AG10803 (cell line): Measurements from ENCODE around the gene KTI12.

Experiments
- DNase-seq: peaks from one replicate; pipeline ENCODE4 v3.0.0; 2010; ENCODE audit warnings: low read depth
- H3K4me3 ChIP-seq: 2 replicates; pipeline ENCODE4 v1.5.1; 2011; ENCODE audit warnings: mild to moderate bottlenecking, low read length, control low read depth
- CTCF ChIP-seq: conservative IDR thresholded peaks from 2 replicates; pipeline ENCODE4 v1.5.1; 2011; ENCODE audit warnings: mild to moderate bottlenecking, low read length, control low read depth, inconsistent platforms

The KTI12 gene

GRCh38 chr1:52059888-52060287 is 26.3 kb upstream of the KTI12 start:
- no peak for TF ChIP-seq CTCF
- no peak overlapping the region for H3K4me3 ChIP-seq
- DNase-seq, result no peak

GRCh38 chr1:52059321-52059720 is 25.7 kb upstream of the KTI12 start:
- no peak for TF ChIP-seq CTCF
- peak; percentile 71 for DNase-seq

GRCh38 chr1:52057876-52058415 is 24.3 kb upstream of the KTI12 start:
- peak; percentile 40 for DNase-seq
- TF ChIP-seq CTCF, result no peak
- peak overlapping the region; percentile 94 for H3K4me3 ChIP-seq

More at GRCh38 chr1:52059321-52059720, 25.7 kb upstream of the KTI12 start:
- H3K4me3 ChIP-seq, result no peak overlapping the region; the same call in 1 of the 2 replicates

GRCh38 chr1:52057255-52057654 is 23.6 kb upstream of the KTI12 start:
- H3K4me3 ChIP-seq, result peak overlapping the region; percentile 94
- DNase-seq, result peak; percentile 34
- TF ChIP-seq CTCF, result no peak

GRCh38 chr1:52056937-52057231 is 23.3 kb upstream of the KTI12 start:
- peak; percentile 80 for DNase-seq
- H3K4me3 ChIP-seq, result peak overlapping the region; percentile 94
- TF ChIP-seq CTCF, result no peak

GRCh38 chr1:52056163-52056936 is 22.7 kb upstream of the KTI12 start, which contains the start of gene BTF3L4:
Gene BTF3L4 (plus strand): TSS chr1:52056295. CDS start chr1:52059848, 3,553 bp downstream.
- no peak for TF ChIP-seq CTCF
- DNase-seq, result peak; percentile 91
- peak within 1 kb of the TSS; percentile 94 for H3K4me3 ChIP-seq

- no peak for TF ChIP-seq CTCF
- peak overlapping the region; percentile 94 for H3K4me3 ChIP-seq
- no peak for DNase-seq
Measured at GRCh38 chr1:52055866-52056162, 22.2 kb upstream of the KTI12 start.
